Endothelial cell of umbilical vein (primary cell): ENCODE data around the gene KLHL6.

ENCODE experiments used
- EZH2 ChIP-seq: IDR thresholded peaks from 2 replicates; pipeline ENCODE4 v1.6.1; 2012; ENCODE audit warnings: borderline replicate concordance, low read depth, mild to moderate bottlenecking, moderate library complexity, low read length, inconsistent platforms; ENCODE audit not compliant: severe bottlenecking
- POLR2A ChIP-seq: IDR thresholded peaks from 2 replicates; pipeline ENCODE4 v1.6.1; 2012; ENCODE audit warnings: low read depth, mild to moderate bottlenecking, control low read depth, low read length
- TF ChIP-seq, protein P1 (sequence below), 2 donors: IDR thresholded peaks; 1 replicate in 1 of 2; 2 replicates in 1 of 2; pipeline ENCODE4 v1.5.1; 2011; ENCODE audit warnings: low read length in 2 of 2, mild to moderate bottlenecking in 2 of 2, moderate library complexity in 2 of 2, control low read depth in 1 of 2, inconsistent platforms in 1 of 2, low read depth in 1 of 2; ENCODE audit not compliant: insufficient read depth in 1 of 2; ENCODE audit errors: extremely low read depth in 1 of 2
- TF ChIP-seq, protein P2 (sequence below): IDR thresholded peaks from 2 replicates; pipeline ENCODE4 v1.6.1; 2011; ENCODE audit not compliant: insufficient read depth, insufficient read length

DNA sequence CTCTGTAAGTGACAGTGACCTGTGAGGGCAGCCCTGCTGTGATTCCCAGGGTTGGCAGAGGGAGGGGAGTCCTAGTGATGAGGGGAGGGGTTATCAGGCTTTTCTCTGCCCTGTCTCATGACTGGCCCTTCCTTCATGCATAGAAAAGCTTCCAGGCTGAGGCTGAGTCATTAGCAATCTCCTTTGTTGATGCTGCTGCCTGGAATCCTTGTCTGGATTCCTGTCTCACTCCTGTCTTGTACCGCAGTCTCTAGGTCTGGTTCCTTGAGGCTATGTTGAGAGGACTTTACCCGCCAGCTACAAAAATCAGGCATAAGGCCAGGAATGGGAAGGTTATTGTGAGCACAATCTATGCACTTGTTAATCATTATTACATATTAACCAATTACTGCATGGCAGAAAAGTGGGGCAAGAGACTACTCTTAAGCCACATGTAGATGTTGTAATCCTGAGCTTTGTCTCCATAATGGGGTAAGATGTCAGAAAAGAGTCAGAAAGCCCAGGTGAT is 7.2 kb downstream of the KLHL6 start:
- TF ChIP-seq, protein P1, sequence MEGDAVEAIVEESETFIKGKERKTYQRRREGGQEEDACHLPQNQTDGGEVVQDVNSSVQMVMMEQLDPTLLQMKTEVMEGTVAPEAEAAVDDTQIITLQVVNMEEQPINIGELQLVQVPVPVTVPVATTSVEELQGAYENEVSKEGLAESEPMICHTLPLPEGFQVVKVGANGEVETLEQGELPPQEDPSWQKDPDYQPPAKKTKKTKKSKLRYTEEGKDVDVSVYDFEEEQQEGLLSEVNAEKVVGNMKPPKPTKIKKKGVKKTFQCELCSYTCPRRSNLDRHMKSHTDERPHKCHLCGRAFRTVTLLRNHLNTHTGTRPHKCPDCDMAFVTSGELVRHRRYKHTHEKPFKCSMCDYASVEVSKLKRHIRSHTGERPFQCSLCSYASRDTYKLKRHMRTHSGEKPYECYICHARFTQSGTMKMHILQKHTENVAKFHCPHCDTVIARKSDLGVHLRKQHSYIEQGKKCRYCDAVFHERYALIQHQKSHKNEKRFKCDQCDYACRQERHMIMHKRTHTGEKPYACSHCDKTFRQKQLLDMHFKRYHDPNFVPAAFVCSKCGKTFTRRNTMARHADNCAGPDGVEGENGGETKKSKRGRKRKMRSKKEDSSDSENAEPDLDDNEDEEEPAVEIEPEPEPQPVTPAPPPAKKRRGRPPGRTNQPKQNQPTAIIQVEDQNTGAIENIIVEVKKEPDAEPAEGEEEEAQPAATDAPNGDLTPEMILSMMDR (IDR thresholded peaks at IDR 0.05; ENCODE audit: extremely low read depth in 1 of 2, insufficient read depth in 1 of 2, low read depth in 1 of 2, low read length in 2 of 2) = no peak
- TF ChIP-seq POLR2A (no peak), EZH2 (no peak)
- TF ChIP-seq, protein P2, sequence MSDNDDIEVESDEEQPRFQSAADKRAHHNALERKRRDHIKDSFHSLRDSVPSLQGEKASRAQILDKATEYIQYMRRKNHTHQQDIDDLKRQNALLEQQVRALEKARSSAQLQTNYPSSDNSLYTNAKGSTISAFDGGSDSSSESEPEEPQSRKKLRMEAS = no peak
